PC-3 (cell line): ENCODE measurements around the gene MITF.

Experiments used
- EZH2 ChIP-seq: fragments of 300-600 bp; sonication (generic); IDR thresholded peaks from one replicate; pipeline ENCODE4 v1.6.1; 2017; ENCODE audit warnings: antibody characterized with exemption, mild to moderate bottlenecking, low read length; ENCODE audit not compliant: unreplicated experiment
- TF ChIP-seq, protein P1 (sequence below): fragments of 300-600 bp; sonication (generic); conservative IDR thresholded peaks from 2 replicates; pipeline ENCODE4 v1.5.1; 2017; ENCODE audit warnings: antibody characterized with exemption, low read depth, mild to moderate bottlenecking, low read length

DNA sequence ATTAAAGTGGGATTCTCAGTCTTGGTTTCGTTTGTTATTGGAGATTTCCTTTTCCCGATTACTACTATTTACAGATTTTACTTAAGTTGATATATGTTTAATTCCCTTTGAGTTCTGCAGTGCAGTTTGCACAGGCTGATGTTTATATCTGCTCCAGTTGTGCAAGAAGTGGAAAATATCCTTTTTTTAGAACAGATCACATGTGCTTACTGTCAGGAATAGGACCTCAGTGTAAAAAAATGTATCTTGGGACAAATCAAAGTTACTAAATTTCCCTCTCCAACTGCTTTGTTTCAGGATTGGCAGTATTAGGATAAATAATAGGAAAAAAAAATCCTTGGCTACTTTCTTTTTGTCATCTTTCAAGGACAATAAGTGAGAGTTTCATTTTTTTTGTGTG lies 6.9 kb downstream of the MITF start:
- TF ChIP-seq EZH2 = no peak
- TF ChIP-seq, protein P1, sequence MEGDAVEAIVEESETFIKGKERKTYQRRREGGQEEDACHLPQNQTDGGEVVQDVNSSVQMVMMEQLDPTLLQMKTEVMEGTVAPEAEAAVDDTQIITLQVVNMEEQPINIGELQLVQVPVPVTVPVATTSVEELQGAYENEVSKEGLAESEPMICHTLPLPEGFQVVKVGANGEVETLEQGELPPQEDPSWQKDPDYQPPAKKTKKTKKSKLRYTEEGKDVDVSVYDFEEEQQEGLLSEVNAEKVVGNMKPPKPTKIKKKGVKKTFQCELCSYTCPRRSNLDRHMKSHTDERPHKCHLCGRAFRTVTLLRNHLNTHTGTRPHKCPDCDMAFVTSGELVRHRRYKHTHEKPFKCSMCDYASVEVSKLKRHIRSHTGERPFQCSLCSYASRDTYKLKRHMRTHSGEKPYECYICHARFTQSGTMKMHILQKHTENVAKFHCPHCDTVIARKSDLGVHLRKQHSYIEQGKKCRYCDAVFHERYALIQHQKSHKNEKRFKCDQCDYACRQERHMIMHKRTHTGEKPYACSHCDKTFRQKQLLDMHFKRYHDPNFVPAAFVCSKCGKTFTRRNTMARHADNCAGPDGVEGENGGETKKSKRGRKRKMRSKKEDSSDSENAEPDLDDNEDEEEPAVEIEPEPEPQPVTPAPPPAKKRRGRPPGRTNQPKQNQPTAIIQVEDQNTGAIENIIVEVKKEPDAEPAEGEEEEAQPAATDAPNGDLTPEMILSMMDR = no peak
